H9 (cell line): ENCODE measurements around the gene PSMA2. TPM values are rescaled to one million over a fixed set of nuclear protein-coding genes. Genes with fewer than 3 reads are reported as not detected.

Experiments used
- DNase-seq: peaks from one replicate; pipeline ENCODE4 v3.0.0-alpha.2; 2017
- H2AFZ ChIP-seq: one replicate; pipeline ENCODE4 v1.6.1; 2013; ENCODE audit warnings: mild to moderate bottlenecking, low read length, control low read depth, moderate library complexity
- H2AK5ac ChIP-seq: 2 replicates; pipeline ENCODE4 v1.6.1; 2013; ENCODE audit warnings: low read length, control low read depth, mixed read lengths; ENCODE audit not compliant: insufficient read length
- H2BK120ac ChIP-seq: one replicate; pipeline ENCODE4 v1.6.1; 2013; ENCODE audit warnings: low read depth, mild to moderate bottlenecking, low read length, control low read depth, inconsistent platforms; ENCODE audit not compliant: poor library complexity, severe bottlenecking
- H2BK12ac ChIP-seq: 2 replicates; pipeline ENCODE4 v1.6.1; 2013; ENCODE audit warnings: low read length, control low read depth, mixed read lengths, low read depth; ENCODE audit not compliant: insufficient read length
- H2BK15ac ChIP-seq: 2 replicates; pipeline ENCODE4 v1.6.1; 2013; ENCODE audit warnings: low read depth, low read length, control low read depth
- H2BK20ac ChIP-seq: one replicate; pipeline ENCODE4 v1.6.1; 2013; ENCODE audit warnings: low read depth, mild to moderate bottlenecking, low read length, control low read depth, inconsistent platforms; ENCODE audit not compliant: poor library complexity, severe bottlenecking
- H2BK5ac ChIP-seq: 2 replicates; pipeline ENCODE4 v1.6.1; 2013; ENCODE audit warnings: low read length, control low read depth, mixed read lengths; ENCODE audit not compliant: insufficient read length
- H3K14ac ChIP-seq: 2 replicates; pipeline ENCODE4 v1.6.1; 2013; ENCODE audit warnings: low read length, control low read depth; ENCODE audit not compliant: insufficient read depth
- H3K18ac ChIP-seq: 2 replicates; pipeline ENCODE4 v1.6.1; 2013; ENCODE audit warnings: low read depth, mild to moderate bottlenecking, mixed read lengths, low read length, control low read depth; ENCODE audit not compliant: insufficient read length
- H3K23ac ChIP-seq: 2 replicates; pipeline ENCODE4 v1.6.1; 2013; ENCODE audit warnings: low read length, control low read depth, mixed read lengths, low read depth; ENCODE audit not compliant: insufficient read length
- H3K23me2 ChIP-seq: 2 replicates; pipeline ENCODE4 v1.6.1; 2013; ENCODE audit warnings: low read depth, mild to moderate bottlenecking, mixed read lengths, low read length, control low read depth; ENCODE audit not compliant: insufficient read length, poor library complexity, severe bottlenecking
- H3K27ac ChIP-seq: 2 replicates; pipeline ENCODE4 v1.5.1; 2013; ENCODE audit warnings: low read length, control low read depth, mixed read lengths, low read depth; ENCODE audit not compliant: insufficient read length
- H3K27me3 ChIP-seq: 2 replicates; pipeline ENCODE4 v1.6.1; 2013; ENCODE audit warnings: low read length, control low read depth, inconsistent platforms; ENCODE audit not compliant: insufficient read depth
- H3K4ac ChIP-seq: 2 replicates; pipeline ENCODE4 v1.6.1; 2013; ENCODE audit warnings: low read depth, mild to moderate bottlenecking, control low read depth, inconsistent platforms, low read length, moderate library complexity
- H3K4me1 ChIP-seq: 2 replicates; pipeline ENCODE4 v1.6.1; 2013; ENCODE audit warnings: low read length, control low read depth, inconsistent platforms; ENCODE audit not compliant: insufficient read depth
- H3K4me2 ChIP-seq: 2 replicates; pipeline ENCODE4 v1.6.1; 2013; ENCODE audit warnings: low read length, control low read depth, mixed read lengths; ENCODE audit not compliant: insufficient read length, insufficient read depth
- H3K56ac ChIP-seq: 2 replicates; pipeline ENCODE4 v1.6.1; 2013; ENCODE audit warnings: low read depth, mild to moderate bottlenecking, mixed read lengths, low read length, control low read depth; ENCODE audit not compliant: insufficient read length
- H3K79me1 ChIP-seq: 2 replicates; pipeline ENCODE4 v1.6.1; 2013; ENCODE audit warnings: low read depth, mild to moderate bottlenecking, moderate library complexity, low read length, control low read depth, inconsistent platforms; ENCODE audit not compliant: insufficient read depth, poor library complexity, severe bottlenecking
- H3K79me2 ChIP-seq: 2 replicates; pipeline ENCODE4 v1.6.1; 2013; ENCODE audit warnings: low read length, control low read depth, inconsistent platforms; ENCODE audit not compliant: insufficient read depth
- H3K9ac ChIP-seq: 2 replicates; pipeline ENCODE4 v1.6.1; 2013; ENCODE audit warnings: low read length, control low read depth, mixed read lengths; ENCODE audit not compliant: insufficient read length; ENCODE audit errors: extremely low read depth
- H3K9me3 ChIP-seq: one replicate; pipeline ENCODE4 v1.6.1; 2013; ENCODE audit warnings: low read depth, low read length, inconsistent platforms; ENCODE audit not compliant: control insufficient read depth
- H3T11ph ChIP-seq: one replicate; pipeline ENCODE4 v1.6.1; 2013; ENCODE audit warnings: mild to moderate bottlenecking, low read length, control low read depth, inconsistent platforms
- H4K20me1 ChIP-seq: one replicate; pipeline ENCODE4 v1.6.1; 2013; ENCODE audit not compliant: control insufficient read depth, insufficient read length, insufficient read depth
- H4K5ac ChIP-seq: 2 replicates; pipeline ENCODE4 v1.6.1; 2013; ENCODE audit warnings: low read depth, mild to moderate bottlenecking, mixed read lengths, low read length, control low read depth; ENCODE audit not compliant: insufficient read length
- H4K8ac ChIP-seq: replicated peaks from 2 replicates; pipeline ENCODE4 v1.6.1; 2013; ENCODE audit warnings: low read length, control low read depth, mixed read lengths, low read depth; ENCODE audit not compliant: insufficient read length
- H4K91ac ChIP-seq: 2 replicates; pipeline ENCODE4 v1.6.1; 2013; ENCODE audit warnings: low read depth, mild to moderate bottlenecking, moderate library complexity, mixed read lengths, low read length, control low read depth; ENCODE audit not compliant: insufficient read length
- H3K27ac Mint-ChIP-seq, 3 experiments: 2 replicates in 2 of 3; 3 replicates in 1 of 3; pipeline ENCODE4 v1.8.0; 2020 to 2021; ENCODE audit warnings: mixed read lengths in 3 of 3, mild to moderate bottlenecking in 1 of 3, moderate library complexity in 1 of 3
- H3K27me3 Mint-ChIP-seq: 2 replicates; pipeline ENCODE4 v1.8.0; 2021; ENCODE audit warnings: low read depth, mild to moderate bottlenecking, moderate library complexity, mixed read lengths
- H3K36me3 Mint-ChIP-seq, 3 experiments: 2 replicates in 2 of 3; 3 replicates in 1 of 3; pipeline ENCODE4 v1.8.0; 2020 to 2021; ENCODE audit warnings: low read depth in 3 of 3, mixed read lengths in 3 of 3; ENCODE audit not compliant: insufficient read depth in 1 of 3
- H3K4me1 Mint-ChIP-seq, 2 experiments: 2 replicates each; pipeline ENCODE4 v1.8.0; 2020; ENCODE audit warnings: mixed read lengths in 2 of 2
- H3K4me3 Mint-ChIP-seq, 2 experiments: 2 replicates in 1 of 2; 3 replicates in 1 of 2; pipeline ENCODE4 v1.8.0; 2020 to 2021; ENCODE audit warnings: mild to moderate bottlenecking in 2 of 2, mixed read lengths in 2 of 2, moderate library complexity in 1 of 2
- H3K9me3 Mint-ChIP-seq, 2 experiments: 2 replicates in 1 of 2; 3 replicates in 1 of 2; pipeline ENCODE4 v1.8.0; 2020; ENCODE audit warnings: mild to moderate bottlenecking in 2 of 2, mixed read lengths in 2 of 2, moderate library complexity in 1 of 2
- WGBS: extraction: QIAGEN DNeasy Blood & Tissue Kit; methylation state at CpG from one replicate; pipeline ENCODE4 v1.1.7; 2013; ENCODE audit warnings: missing lambda C conversion rate, low lambda C conversion rate, mixed read lengths; ENCODE audit not compliant: insufficient read length; ENCODE audit errors: extremely low coverage; 5-methylcytosine and 5-hydroxymethylcytosine counted together
- total RNA-seq: library from RNA; stranded (reverse); gene quantifications from 2 replicates; pipeline ENCODE4 v1.2.1, GENCODE V29; 2021
- TF ChIP-seq, protein P1 (sequence below): fragments of 200-600 bp; sonication (generic); conservative IDR thresholded peaks from 3 replicates; pipeline ENCODE4 v1.8.0; 2021; ENCODE audit warnings: antibody characterized with exemption, mild to moderate bottlenecking

PSMA2 gene
- total RNA-seq, 1 experiment from 2014 or later = 227 TPM

DNA sequence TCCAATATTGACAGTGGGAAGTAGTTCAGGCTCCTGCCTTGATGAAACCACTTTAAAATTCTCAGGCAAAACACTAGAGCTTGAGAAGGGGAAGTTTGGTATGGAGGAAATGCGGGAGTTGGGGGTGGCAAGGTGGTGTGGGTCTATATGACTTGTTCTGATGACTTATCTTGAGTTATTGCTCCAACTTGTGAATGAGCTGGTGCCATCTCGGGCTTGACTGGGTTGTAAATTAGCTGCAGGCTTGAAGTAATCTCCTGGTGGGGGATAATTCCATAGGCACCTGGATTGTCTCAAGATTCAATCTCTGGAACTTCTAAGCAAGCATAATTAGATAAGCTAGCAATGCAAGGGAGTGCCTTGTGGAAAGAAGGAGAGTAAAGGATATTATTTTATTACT, 29.2 kb upstream of the PSMA2 start:
- H3K27ac ChIP-seq = no peak overlapping the region
- no peak overlapping the region for H3K56ac ChIP-seq
- H2BK20ac ChIP-seq = no peak overlapping the region
- Mint-ChIP-seq H3K27ac (no peak overlapping the region), H3K27me3 (peaks cover 1% of the 10 kb centered on the region), H3K4me3 (no peak overlapping the region), H3K4me1 (peaks cover 22 to 23% of the 10 kb centered on the region in 2 experiments), H3K9me3 (peaks cover 27 to 31% of the 10 kb centered on the region in 2 experiments; a peak in 4 of 5 replicates), H3K36me3 (peaks cover 7 to 28% (median 19%) of the 10 kb centered on the region in 3 experiments)
- peaks cover 4% of the 10 kb centered on the region; the same call in 1 of the 2 replicates for H3K4me1 ChIP-seq
- no peak overlapping the region for H3K4ac ChIP-seq
- no peak overlapping the region for H2BK15ac ChIP-seq
- H2BK120ac ChIP-seq = no peak overlapping the region
- no peak overlapping the region for H2AK5ac ChIP-seq
- no peaks in the 10 kb centered on the region for H3K23me2 ChIP-seq
- TF ChIP-seq, protein P1, sequence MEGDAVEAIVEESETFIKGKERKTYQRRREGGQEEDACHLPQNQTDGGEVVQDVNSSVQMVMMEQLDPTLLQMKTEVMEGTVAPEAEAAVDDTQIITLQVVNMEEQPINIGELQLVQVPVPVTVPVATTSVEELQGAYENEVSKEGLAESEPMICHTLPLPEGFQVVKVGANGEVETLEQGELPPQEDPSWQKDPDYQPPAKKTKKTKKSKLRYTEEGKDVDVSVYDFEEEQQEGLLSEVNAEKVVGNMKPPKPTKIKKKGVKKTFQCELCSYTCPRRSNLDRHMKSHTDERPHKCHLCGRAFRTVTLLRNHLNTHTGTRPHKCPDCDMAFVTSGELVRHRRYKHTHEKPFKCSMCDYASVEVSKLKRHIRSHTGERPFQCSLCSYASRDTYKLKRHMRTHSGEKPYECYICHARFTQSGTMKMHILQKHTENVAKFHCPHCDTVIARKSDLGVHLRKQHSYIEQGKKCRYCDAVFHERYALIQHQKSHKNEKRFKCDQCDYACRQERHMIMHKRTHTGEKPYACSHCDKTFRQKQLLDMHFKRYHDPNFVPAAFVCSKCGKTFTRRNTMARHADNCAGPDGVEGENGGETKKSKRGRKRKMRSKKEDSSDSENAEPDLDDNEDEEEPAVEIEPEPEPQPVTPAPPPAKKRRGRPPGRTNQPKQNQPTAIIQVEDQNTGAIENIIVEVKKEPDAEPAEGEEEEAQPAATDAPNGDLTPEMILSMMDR = no peak
- no peak overlapping the region for H2AFZ ChIP-seq
- H3K9ac ChIP-seq = no peak overlapping the region
- H3K18ac ChIP-seq = no peak overlapping the region
- H3T11ph ChIP-seq = no peak overlapping the region
- H4K20me1 ChIP-seq = no peaks in the 10 kb centered on the region
- H3K27me3 ChIP-seq = no peaks in the 10 kb centered on the region
- no peak overlapping the region for H2BK12ac ChIP-seq
- no peak overlapping the region for H3K4me2 ChIP-seq
- H4K8ac ChIP-seq = no peak overlapping the region
- no peak overlapping the region for H4K5ac ChIP-seq
- no peak for DNase-seq
- no peak overlapping the region for H4K91ac ChIP-seq
- no peak overlapping the region for H2BK5ac ChIP-seq
- H3K79me2 ChIP-seq = no peaks in the 10 kb centered on the region
- H3K23ac ChIP-seq = no peak overlapping the region
- H3K14ac ChIP-seq = no peak overlapping the region
- H3K9me3 ChIP-seq = peaks cover 6% of the 10 kb centered on the region
- H3K79me1 ChIP-seq = no peaks in the 10 kb centered on the region
- no CpG with 5 or more reads among the region's 2 CpGs for WGBS
